ENCODE data around the gene HMX3.

DNA sequence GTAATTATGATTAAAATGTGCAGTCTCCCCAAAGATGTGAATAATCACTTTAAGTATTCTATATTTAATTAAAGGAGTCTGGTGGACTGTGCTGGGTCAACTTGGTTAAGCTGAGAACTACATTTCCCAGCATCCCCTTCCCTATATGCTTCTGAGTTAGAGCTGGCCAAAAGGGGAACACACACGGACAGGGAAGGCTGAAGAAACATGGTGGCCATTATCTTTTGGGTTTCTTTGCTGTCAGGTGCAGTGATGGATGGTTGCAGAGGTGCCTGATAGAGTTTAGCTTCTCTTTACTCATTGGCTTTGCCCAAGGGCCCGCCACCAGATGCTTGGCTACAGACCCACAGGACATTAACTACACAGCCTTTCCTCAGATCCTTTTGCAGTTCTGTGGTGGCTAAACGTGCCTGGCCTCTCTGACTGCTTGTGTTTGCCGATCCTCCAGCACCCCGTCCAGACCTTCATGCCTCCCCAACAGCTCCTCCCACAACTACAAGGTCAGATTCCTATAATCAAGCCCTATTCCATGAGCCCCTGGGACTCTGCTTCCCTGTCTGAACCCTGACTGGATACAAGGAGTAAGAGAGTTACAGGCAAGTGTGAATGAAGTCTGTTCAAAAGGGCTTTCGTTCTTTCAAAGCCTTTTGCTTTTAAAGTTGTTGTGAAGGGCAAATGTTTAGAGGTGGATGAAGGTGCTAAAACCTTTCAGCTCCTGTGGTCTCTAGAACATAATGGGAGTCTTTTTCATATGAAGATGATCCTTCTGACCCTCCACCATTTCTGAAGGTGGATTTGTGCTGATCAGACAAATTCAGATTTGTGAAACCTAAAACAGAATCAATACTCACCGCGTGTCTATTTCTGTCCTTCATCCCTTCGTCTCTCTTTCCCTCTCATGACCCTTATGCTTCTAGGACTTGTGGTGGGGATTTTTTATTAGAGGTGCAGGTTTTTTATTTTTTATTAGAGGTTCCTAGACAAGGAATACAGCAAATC is 39.9 kb downstream of the HMX3 start:
- TF ChIP-seq, protein P1, sequence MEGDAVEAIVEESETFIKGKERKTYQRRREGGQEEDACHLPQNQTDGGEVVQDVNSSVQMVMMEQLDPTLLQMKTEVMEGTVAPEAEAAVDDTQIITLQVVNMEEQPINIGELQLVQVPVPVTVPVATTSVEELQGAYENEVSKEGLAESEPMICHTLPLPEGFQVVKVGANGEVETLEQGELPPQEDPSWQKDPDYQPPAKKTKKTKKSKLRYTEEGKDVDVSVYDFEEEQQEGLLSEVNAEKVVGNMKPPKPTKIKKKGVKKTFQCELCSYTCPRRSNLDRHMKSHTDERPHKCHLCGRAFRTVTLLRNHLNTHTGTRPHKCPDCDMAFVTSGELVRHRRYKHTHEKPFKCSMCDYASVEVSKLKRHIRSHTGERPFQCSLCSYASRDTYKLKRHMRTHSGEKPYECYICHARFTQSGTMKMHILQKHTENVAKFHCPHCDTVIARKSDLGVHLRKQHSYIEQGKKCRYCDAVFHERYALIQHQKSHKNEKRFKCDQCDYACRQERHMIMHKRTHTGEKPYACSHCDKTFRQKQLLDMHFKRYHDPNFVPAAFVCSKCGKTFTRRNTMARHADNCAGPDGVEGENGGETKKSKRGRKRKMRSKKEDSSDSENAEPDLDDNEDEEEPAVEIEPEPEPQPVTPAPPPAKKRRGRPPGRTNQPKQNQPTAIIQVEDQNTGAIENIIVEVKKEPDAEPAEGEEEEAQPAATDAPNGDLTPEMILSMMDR (IDR thresholded peaks at IDR 0.05): no peak
- TF ChIP-seq POLR2A (IDR thresholded peaks at IDR 0.05): no peak

All from lower leg skin (tissue), 3 donors.